Measurements from ENCODE around the gene WNT2B.

The WNT2B gene

DNA sequence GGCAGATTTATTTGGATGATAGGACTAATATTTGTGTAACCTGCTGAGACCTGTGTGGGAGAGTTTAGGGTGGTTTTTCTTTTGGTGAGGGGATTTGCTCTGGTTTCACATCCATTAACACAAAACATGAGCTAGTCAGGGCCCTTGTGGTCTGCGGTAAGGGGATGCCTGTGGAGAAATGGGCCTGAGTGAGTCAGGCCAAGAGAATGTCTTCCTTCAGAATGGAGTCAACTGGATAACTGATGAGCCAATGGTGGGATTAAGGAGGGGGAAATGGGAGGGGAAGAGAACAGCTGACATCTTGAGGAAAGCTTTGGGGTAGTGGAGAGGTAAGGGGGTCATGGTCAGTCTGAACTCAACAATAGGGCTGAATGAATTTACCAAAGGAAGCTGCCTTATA, 13.9 kb downstream of the WNT2B start:
- Histone ChIP-seq H3K4me3 (ENCODE audit: control insufficient read depth in 1 of 7, extremely low read depth in 1 of 7, insufficient read depth in 4 of 7, low read depth in 2 of 7, low read length in 6 of 7) (no peak overlapping the region), H3K4me1 (ENCODE audit: control extremely low read depth in 1 of 4, control insufficient read depth in 4 of 4, insufficient read depth in 4 of 4, low read length in 3 of 4) (no peaks in the 10 kb centered on the region), H3K27ac (ENCODE audit: insufficient read depth in 1 of 2, low read depth in 1 of 2, low read length in 2 of 2, poor library complexity in 1 of 2, severe bottlenecking in 2 of 2) (no peak overlapping the region), H3K9me3 (ENCODE audit: control extremely low read depth in 1 of 5, control insufficient read depth in 4 of 5, insufficient read depth in 2 of 5, low read depth in 1 of 5, low read length in 4 of 5) (no peaks in the 10 kb centered on the region), H3K27me3 (replicated peaks in 2 of 5; ENCODE audit: control insufficient read depth in 4 of 5, insufficient read depth in 5 of 5, low read length in 4 of 5) (peaks cover 0 to 2% (median 0%) of the 10 kb centered on the region in 5 experiments), H3K36me3 (ENCODE audit: control insufficient read depth in 4 of 4, insufficient read depth in 4 of 4, low read length in 3 of 4) (peaks cover 2 to 11% (median 5%) of the 10 kb centered on the region in 4 experiments)
- DNase-seq = no peak
- CTCF ChIA-PET = interaction anchor here (1.1 kb wide), 1 partner anchor 21 kb away, joined by 3 read pairs; no protein-coding TSS in a partner anchor
- POLR2A ChIA-PET = no interaction called here
- WGBS (ENCODE audit: insufficient coverage) = 100% methylated on average over 1 of the region's 1 CpG

DNA sequence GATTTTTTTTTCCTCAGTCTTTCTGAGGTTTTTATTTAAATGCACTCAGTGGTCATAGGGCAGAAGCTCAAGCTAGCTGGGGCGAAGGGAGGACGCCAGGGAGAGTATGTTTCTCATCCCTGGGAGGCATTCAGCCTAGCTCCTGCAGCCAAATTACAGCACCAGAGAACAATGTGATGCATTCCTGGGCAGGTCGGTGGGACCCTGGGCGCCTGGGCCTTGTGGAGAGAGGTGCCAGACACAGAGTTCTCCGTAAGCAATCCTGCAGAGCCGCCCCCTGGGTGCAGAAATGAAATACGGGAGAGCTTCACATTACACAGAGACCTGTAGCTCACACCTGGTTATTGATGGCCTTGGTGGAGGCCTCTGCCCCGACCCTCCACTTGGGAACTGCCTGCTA, 15.5 kb downstream of the WNT2B start:
- DNase-seq = no peak
- H3K9me3 ChIP-seq (ENCODE audit: control extremely low read depth in 1 of 5, control insufficient read depth in 4 of 5, insufficient read depth in 2 of 5, low read depth in 1 of 5, low read length in 4 of 5) = no peaks in the 10 kb centered on the region
- no peak overlapping the region for H3K4me3 ChIP-seq (ENCODE audit: control insufficient read depth in 1 of 7, extremely low read depth in 1 of 7, insufficient read depth in 4 of 7, low read depth in 2 of 7, low read length in 6 of 7)
- no peaks in the 10 kb centered on the region for H3K4me1 ChIP-seq (ENCODE audit: control extremely low read depth in 1 of 4, control insufficient read depth in 4 of 4, insufficient read depth in 4 of 4, low read length in 3 of 4)
- peaks cover 2 to 13% (median 8%) of the 10 kb centered on the region in 4 experiments for H3K36me3 ChIP-seq (ENCODE audit: control insufficient read depth in 4 of 4, insufficient read depth in 4 of 4, low read length in 3 of 4)
- H3K27ac ChIP-seq (ENCODE audit: insufficient read depth in 1 of 2, low read depth in 1 of 2, low read length in 2 of 2, poor library complexity in 1 of 2, severe bottlenecking in 2 of 2) = no peak overlapping the region
- 91% methylated on average over 8 of the region's 8 CpGs for WGBS (ENCODE audit: insufficient coverage)
- POLR2A ChIA-PET = no interaction called here
- CTCF ChIA-PET = no interaction called here
- H3K27me3 ChIP-seq (replicated peaks in 2 of 5; ENCODE audit: control insufficient read depth in 4 of 5, insufficient read depth in 5 of 5, low read length in 4 of 5) = no peaks in the 10 kb centered on the region

DNA sequence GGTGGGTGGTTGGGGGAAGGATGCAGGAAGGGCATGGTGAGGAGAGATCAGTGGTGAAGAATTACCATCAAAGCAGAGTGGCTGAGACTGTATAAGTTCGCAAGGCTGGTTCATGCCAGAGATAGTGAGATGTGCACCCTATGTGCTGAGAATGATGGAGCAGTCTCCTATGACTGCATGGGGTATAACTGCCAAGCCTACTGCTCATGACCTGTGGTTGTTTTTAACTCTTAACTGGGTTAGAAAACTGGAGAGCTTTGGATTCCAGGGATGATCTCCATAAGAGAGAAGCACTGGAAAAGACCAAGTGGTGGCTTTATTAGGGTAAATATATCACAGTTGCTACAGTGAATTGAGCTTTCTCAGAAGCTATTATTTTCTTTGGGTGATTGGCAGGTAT, 16.2 kb downstream of the WNT2B start:
- 100% methylated on average over 1 of the region's 1 CpG for WGBS (ENCODE audit: insufficient coverage)
- H3K4me1 ChIP-seq (ENCODE audit: control extremely low read depth in 1 of 4, control insufficient read depth in 4 of 4, insufficient read depth in 4 of 4, low read length in 3 of 4) = no peaks in the 10 kb centered on the region

DNA sequence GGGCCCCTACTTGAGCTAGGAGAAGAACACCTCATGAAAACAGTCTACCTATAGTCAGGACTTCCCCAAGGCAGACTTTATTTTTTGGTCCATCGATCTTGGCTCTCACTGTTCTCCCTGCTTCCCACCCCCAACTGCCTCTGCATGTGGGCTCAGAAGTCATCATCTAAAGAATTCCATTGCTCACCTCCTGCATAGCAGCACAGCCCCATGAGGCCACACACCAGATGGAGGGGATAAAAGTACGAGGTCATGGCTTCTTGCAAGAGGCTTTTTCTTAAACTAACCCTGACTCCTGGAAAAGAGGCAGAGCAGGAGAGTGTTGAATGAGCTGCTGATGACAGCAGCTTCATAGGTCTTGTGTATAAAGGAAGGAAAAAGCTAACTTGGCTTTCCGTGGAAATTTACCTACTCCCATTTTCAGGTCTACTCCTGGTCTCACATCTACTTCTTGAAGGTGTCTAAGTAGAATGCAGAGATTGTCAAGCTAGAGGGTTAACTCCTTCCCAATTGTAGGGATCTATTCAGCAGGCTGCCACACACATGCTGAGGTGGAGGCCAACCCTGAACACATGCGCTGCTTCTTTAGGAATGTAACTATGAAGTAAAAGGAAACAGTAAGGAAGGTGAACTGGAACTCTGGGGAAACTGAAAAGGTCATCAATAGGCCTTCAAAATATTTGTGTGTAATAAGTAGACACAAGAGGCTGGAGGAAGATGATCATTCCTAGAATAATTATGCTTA, 18.7 kb downstream of the WNT2B start:
- Histone ChIP-seq H3K27me3 (replicated peaks in 2 of 5; ENCODE audit: control insufficient read depth in 4 of 5, insufficient read depth in 5 of 5, low read length in 4 of 5) (no peaks in the 10 kb centered on the region), H3K9me3 (ENCODE audit: control extremely low read depth in 1 of 5, control insufficient read depth in 4 of 5, insufficient read depth in 2 of 5, low read depth in 1 of 5, low read length in 4 of 5) (no peaks in the 10 kb centered on the region), H3K36me3 (ENCODE audit: control insufficient read depth in 4 of 4, insufficient read depth in 4 of 4, low read length in 3 of 4) (peaks cover 2 to 13% (median 10%) of the 10 kb centered on the region in 4 experiments), H3K4me3 (ENCODE audit: control insufficient read depth in 1 of 7, extremely low read depth in 1 of 7, insufficient read depth in 4 of 7, low read depth in 2 of 7, low read length in 6 of 7) (no peak overlapping the region), H3K27ac (ENCODE audit: insufficient read depth in 1 of 2, low read depth in 1 of 2, low read length in 2 of 2, poor library complexity in 1 of 2, severe bottlenecking in 2 of 2) (no peak overlapping the region), H3K4me1 (ENCODE audit: control extremely low read depth in 1 of 4, control insufficient read depth in 4 of 4, insufficient read depth in 4 of 4, low read length in 3 of 4) (no peaks in the 10 kb centered on the region)
- POLR2A ChIA-PET = no interaction called here
- CTCF ChIA-PET = interaction anchor here (1.4 to 1.5 kb wide), 2 partner anchors 11 to 17 kb away, joined by 3 read pairs; no protein-coding TSS in a partner anchor
- 91% methylated on average over 4 of the region's 4 CpGs for WGBS (ENCODE audit: insufficient coverage)
- DNase-seq = no peak

More for the DNA sequence above, 16.2 kb downstream of the WNT2B start:
- no peak overlapping the region for H3K4me3 ChIP-seq (ENCODE audit: control insufficient read depth in 1 of 7, extremely low read depth in 1 of 7, insufficient read depth in 4 of 7, low read depth in 2 of 7, low read length in 6 of 7)
- no peak for DNase-seq
- CTCF ChIA-PET = interaction anchor here (1.3 kb wide), 1 partner anchor 14 kb away, joined by 3 read pairs; no protein-coding TSS in a partner anchor
- H3K27me3 ChIP-seq (replicated peaks in 2 of 5; ENCODE audit: control insufficient read depth in 4 of 5, insufficient read depth in 5 of 5, low read length in 4 of 5) = no peaks in the 10 kb centered on the region
- no peaks in the 10 kb centered on the region for H3K9me3 ChIP-seq (ENCODE audit: control extremely low read depth in 1 of 5, control insufficient read depth in 4 of 5, insufficient read depth in 2 of 5, low read depth in 1 of 5, low read length in 4 of 5)
- H3K36me3 ChIP-seq (ENCODE audit: control insufficient read depth in 4 of 4, insufficient read depth in 4 of 4, low read length in 3 of 4) = peaks cover 2 to 13% (median 8%) of the 10 kb centered on the region in 4 experiments
- POLR2A ChIA-PET = no interaction called here
- no peak overlapping the region for H3K27ac ChIP-seq (ENCODE audit: insufficient read depth in 1 of 2, low read depth in 1 of 2, low read length in 2 of 2, poor library complexity in 1 of 2, severe bottlenecking in 2 of 2)

DNA sequence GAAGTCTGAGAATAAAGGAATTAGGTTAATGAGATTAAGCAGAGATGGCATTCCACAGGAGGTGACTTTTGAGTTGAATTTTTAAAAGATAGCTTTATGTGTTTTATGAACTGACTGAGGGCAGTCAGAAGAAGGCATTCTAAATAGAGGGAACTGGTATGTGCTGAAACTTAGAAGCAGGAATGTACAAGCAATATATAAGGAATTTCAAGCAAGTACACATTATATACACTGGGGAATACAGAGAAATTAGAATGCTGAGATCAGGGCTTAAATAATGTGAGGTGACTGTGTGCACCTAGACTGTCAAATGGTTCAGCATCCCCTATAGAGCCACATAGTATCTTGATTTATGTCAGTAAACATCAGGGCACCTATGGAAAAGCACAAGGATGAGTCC, 19.3 kb downstream of the WNT2B start:
- H3K4me1 ChIP-seq (ENCODE audit: control extremely low read depth in 1 of 4, control insufficient read depth in 4 of 4, insufficient read depth in 4 of 4, low read length in 3 of 4) = no peaks in the 10 kb centered on the region
- no peak overlapping the region for H3K27ac ChIP-seq (ENCODE audit: insufficient read depth in 1 of 2, low read depth in 1 of 2, low read length in 2 of 2, poor library complexity in 1 of 2, severe bottlenecking in 2 of 2)
- no peak overlapping the region for H3K4me3 ChIP-seq (ENCODE audit: control insufficient read depth in 1 of 7, extremely low read depth in 1 of 7, insufficient read depth in 4 of 7, low read depth in 2 of 7, low read length in 6 of 7)
- no peaks in the 10 kb centered on the region for H3K27me3 ChIP-seq (replicated peaks in 2 of 5; ENCODE audit: control insufficient read depth in 4 of 5, insufficient read depth in 5 of 5, low read length in 4 of 5)
- ChIA-PET CTCF (interaction anchor here (1.4 to 1.5 kb wide), 2 partner anchors 10 to 18 kb away, joined by 3 read pairs; no protein-coding TSS in a partner anchor), POLR2A (no interaction called here)
- no peaks in the 10 kb centered on the region for H3K9me3 ChIP-seq (ENCODE audit: control extremely low read depth in 1 of 5, control insufficient read depth in 4 of 5, insufficient read depth in 2 of 5, low read depth in 1 of 5, low read length in 4 of 5)
- H3K36me3 ChIP-seq (ENCODE audit: control insufficient read depth in 4 of 4, insufficient read depth in 4 of 4, low read length in 3 of 4) = peaks cover 2 to 13% (median 10%) of the 10 kb centered on the region in 4 experiments
- no peak for DNase-seq

DNA sequence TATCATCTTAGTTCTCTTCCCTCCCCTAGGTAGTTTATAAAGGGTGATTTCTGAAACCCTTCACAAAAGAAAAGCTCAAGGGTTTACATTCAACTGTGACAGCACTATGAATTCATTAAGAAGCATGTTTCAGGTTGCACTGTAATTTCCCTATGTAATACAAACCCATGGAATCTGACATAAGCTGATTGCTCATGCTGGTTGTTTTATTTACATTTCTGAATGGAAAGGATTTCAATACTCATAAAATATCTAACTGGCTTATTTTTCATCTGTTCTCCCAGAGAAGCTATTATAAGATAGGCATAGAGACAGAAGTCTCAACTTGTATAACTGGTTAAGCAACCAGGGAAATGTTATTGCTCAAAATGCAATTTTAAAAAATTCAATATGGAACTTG, 20.5 kb downstream of the WNT2B start:
- CTCF ChIA-PET = interaction anchor here (1.0 kb wide), 1 partner anchor 10 kb away, joined by 3 read pairs; no protein-coding TSS in a partner anchor
- no peaks in the 10 kb centered on the region for H3K27me3 ChIP-seq (replicated peaks in 2 of 5; ENCODE audit: control insufficient read depth in 4 of 5, insufficient read depth in 5 of 5, low read length in 4 of 5)

DNA sequence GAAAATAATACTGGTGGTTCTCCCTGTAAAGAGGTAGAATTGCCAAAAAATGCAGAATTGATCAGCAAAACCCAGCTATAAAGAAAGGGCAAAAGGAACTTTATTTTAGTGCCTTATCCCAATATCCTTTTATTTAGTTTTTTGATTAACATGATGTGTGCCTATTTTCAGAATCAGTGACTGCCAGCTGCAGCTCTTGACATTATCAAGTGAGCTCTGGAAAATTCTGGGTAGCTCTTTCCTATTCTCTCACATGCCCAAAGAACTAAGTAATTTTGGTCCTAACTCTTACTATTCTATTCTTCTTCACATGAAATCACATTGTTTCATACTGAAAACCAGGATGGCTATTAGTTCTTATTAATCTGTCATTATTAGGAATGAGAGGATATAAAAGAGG, 22.1 kb downstream of the WNT2B start:
- no peak for DNase-seq
- CTCF ChIA-PET = interaction anchor here (1.0 kb wide), 1 partner anchor 29 kb away, joined by 5 read pairs; no protein-coding TSS in a partner anchor
- Histone ChIP-seq H3K4me3 (ENCODE audit: control insufficient read depth in 1 of 7, extremely low read depth in 1 of 7, insufficient read depth in 4 of 7, low read depth in 2 of 7, low read length in 6 of 7) (no peak overlapping the region), H3K36me3 (ENCODE audit: control insufficient read depth in 4 of 4, insufficient read depth in 4 of 4, low read length in 3 of 4) (peaks cover 2 to 10% (median 8%) of the 10 kb centered on the region in 4 experiments), H3K27me3 (replicated peaks in 2 of 5; ENCODE audit: control insufficient read depth in 4 of 5, insufficient read depth in 5 of 5, low read length in 4 of 5) (no peaks in the 10 kb centered on the region), H3K9me3 (ENCODE audit: control extremely low read depth in 1 of 5, control insufficient read depth in 4 of 5, insufficient read depth in 2 of 5, low read depth in 1 of 5, low read length in 4 of 5) (no peaks in the 10 kb centered on the region), H3K4me1 (ENCODE audit: control extremely low read depth in 1 of 4, control insufficient read depth in 4 of 4, insufficient read depth in 4 of 4, low read length in 3 of 4) (no peaks in the 10 kb centered on the region), H3K27ac (ENCODE audit: insufficient read depth in 1 of 2, low read depth in 1 of 2, low read length in 2 of 2, poor library complexity in 1 of 2, severe bottlenecking in 2 of 2) (no peak overlapping the region)
- POLR2A ChIA-PET = no interaction called here

More for the DNA sequence above, 20.5 kb downstream of the WNT2B start:
- no peak for DNase-seq
- Histone ChIP-seq H3K4me1 (ENCODE audit: control extremely low read depth in 1 of 4, control insufficient read depth in 4 of 4, insufficient read depth in 4 of 4, low read length in 3 of 4) (no peaks in the 10 kb centered on the region), H3K4me3 (ENCODE audit: control insufficient read depth in 1 of 7, extremely low read depth in 1 of 7, insufficient read depth in 4 of 7, low read depth in 2 of 7, low read length in 6 of 7) (no peak overlapping the region), H3K36me3 (ENCODE audit: control insufficient read depth in 4 of 4, insufficient read depth in 4 of 4, low read length in 3 of 4) (peaks cover 2 to 13% (median 10%) of the 10 kb centered on the region in 4 experiments), H3K9me3 (ENCODE audit: control extremely low read depth in 1 of 5, control insufficient read depth in 4 of 5, insufficient read depth in 2 of 5, low read depth in 1 of 5, low read length in 4 of 5) (no peaks in the 10 kb centered on the region), H3K27ac (ENCODE audit: insufficient read depth in 1 of 2, low read depth in 1 of 2, low read length in 2 of 2, poor library complexity in 1 of 2, severe bottlenecking in 2 of 2) (no peak overlapping the region)
- POLR2A ChIA-PET = no interaction called here

Measured in common myeloid progenitor, CD34-positive (primary cell).